HTR-8/SVneo (cell line): ENCODE measurements around the gene SRA1.
"Not testable (repeated sequence)": the region's sequence is repeated elsewhere in the genome, so short reads cannot be mapped to it uniquely, and the experiment has no call there.

Experiments used
- DNase-seq: peaks from one replicate; pipeline ENCODE4 v3.0.0; 2011; ENCODE audit warnings: low spot score, mixed read lengths; ENCODE audit not compliant: insufficient read length
- FAIRE-seq: peaks from 2 replicates; lab custom pipeline; 2011; peaks lifted over from hg19 to GRCh38; lab: Jason Lieb, UNC

The SRA1 gene

DNA sequence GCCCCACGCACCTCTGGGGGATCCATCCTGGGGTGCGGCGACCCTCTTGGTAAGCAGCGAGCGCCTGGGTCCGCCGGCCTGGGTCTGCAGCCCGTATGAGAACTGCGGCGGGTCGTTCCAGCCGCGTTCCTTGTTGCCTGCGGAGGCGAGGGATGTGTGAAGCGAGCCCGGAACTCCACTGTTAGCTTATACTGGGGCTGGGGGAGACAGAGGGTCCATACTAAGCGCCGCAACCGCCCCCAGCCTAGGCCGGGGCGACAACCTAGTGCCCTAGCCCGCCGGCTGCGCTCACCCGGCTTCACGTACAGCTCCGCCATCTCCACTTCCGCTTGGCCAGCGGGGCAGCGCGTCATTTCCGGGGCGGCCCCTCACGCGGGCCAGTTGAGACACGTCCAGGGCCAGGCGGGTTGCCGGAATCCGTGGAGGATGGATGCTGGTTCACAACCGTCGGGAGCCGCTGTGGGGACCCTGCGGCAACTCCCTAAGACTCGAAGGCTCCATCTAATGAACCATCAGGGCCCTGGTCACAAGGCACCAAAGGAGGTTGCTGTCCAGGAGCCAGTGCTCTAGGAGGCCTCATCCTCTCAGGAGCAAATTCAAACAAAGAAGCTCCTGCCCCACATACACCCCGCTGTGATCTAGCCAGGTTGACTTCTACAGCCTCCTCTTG, at the start of gene SRA1:
SRA1 (minus strand) TSS at position 338 of the 670 bp plus-strand sequence; CDS start at position 317, 21 bp downstream.
- peak; percentile 97 for FAIRE-seq

DNA sequence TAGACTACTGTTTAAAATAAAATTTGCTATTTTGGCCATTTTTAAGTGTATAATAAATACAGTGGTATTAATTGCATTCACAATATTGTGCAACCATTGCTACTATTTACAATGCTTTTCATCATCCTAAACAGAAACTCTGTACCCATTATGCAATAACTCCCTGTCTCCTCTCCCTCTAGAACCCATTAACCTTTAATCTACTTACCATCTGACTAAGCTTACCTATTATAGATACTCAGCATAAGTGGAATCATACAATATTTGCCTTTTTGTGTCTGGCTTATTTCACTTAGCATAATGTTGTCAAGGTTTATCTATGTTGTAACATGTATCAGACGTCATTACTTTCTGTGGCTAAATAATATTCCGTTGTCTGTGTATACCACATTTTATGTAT, 49.8 kb upstream of the SRA1 start:
- FAIRE-seq, result no peak
- no peak for DNase-seq

More for the DNA sequence above, at the start of gene SRA1:
- peak; percentile 95 for DNase-seq

DNA sequence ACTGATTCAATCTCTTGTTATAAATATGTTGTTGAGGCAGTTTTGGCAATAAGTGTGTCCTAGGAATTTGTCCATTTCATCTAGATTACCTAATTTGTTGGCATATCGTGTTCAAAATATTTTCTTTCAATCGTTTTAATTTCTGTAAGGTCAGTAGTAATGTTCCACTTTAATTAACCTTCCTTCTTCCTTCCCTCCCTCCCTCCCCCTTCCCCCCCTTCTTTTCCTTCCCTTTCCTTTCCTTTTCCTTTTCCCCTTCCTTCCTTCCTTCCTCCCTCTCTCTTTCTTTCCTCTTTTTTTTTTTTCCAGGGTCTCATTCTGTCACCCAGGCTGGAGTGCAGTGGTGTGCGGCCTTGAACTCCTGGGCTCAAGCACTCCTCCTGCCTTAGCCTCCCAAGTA, 48.6 kb upstream of the SRA1 start:
- DNase-seq (no peak), FAIRE-seq (no peak)

DNA sequence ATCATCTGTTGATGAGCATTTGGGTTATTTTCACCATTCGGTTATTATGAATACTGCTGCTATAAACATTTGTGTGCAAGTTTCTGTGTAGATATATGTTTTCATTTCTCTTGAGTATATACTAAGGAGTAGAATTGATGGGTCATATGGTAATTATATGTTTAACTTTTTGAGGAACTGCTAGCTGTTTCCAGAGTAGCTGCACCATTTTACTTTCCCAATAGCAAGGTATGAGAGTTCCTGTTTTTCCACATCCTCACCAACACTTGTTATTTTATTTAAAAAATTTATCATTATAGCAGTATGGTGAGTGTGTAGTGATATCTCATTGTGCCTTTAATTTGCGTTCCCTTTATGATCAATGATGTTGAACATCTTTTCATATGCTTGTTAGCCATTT, 46.5 kb upstream of the SRA1 start:
- no peak for DNase-seq
- no peak for FAIRE-seq

DNA sequence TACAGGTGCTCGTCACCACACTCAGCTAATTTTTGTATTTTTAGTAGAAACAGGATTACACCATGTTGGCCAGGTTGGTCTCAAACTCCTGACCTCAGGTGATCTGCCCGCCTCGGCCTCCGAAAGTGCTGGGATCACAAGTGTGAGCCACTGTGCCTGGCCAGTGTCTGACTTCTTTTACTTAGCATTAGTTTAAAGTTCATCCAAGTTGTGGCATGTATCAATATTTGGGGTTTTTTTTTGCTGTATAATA, 46.1 kb upstream of the SRA1 start:
- not testable (repeated sequence) for DNase-seq, FAIRE-seq

DNA sequence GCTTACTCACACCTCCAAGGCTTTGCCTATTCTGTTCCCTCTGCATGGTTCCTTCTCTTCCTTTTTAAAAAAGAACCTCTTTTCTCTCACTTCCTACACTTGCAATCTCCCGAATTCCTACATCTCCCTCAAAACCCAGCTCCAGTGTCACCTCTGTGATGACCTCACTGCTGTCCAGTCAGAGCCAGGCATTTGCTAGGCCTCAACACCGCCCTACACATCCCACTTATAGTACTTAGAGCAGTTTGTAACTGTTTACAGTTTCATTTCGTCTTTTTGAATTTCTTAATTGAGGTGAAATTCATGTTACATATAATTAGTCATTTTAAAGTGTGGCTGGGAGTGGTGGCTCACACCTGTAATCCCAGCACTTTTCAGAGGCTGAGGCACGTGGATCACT, 44.9 kb upstream of the SRA1 start:
- no peak for FAIRE-seq
- no peak for DNase-seq

DNA sequence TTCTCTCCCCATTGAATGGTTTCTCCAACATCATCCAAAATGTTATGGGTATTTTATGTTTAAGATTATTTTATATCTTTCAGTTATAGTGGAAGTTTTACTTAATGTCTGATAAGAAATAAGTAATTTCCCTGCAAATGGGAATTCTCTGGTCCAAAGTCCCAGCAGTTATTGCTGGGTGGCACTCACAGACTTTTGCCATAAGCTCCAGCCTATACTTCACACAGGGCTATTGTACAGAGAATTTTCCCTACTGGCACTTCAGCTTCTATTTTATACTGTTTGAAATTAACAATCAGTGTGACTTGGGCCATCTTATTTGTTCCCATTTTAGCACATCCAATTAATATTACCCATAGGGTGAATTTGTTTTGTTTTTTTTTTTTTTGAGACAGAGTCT, 42.8 kb upstream of the SRA1 start:
- FAIRE-seq (no peak), DNase-seq (no peak)

DNA sequence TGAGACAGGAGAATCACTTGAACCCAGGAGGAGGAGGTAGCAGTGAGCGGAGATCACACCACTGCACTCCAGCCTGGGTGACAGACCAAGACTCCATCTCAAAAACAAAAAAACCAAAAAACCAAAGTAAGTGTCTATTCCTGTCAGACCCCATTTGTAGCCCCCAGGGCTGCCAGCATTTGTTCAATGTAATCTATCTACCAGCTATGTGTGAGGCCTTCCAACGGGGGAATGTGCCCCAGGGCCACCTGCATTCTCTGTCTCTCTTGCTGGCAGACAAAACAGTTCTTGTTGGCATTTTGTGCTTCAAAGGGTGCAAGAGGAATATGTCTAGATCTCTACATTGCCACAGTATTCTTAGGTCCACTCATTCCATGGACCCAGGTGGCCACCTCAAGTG, 41.6 kb upstream of the SRA1 start:
- FAIRE-seq (no peak), DNase-seq (no peak)

DNA sequence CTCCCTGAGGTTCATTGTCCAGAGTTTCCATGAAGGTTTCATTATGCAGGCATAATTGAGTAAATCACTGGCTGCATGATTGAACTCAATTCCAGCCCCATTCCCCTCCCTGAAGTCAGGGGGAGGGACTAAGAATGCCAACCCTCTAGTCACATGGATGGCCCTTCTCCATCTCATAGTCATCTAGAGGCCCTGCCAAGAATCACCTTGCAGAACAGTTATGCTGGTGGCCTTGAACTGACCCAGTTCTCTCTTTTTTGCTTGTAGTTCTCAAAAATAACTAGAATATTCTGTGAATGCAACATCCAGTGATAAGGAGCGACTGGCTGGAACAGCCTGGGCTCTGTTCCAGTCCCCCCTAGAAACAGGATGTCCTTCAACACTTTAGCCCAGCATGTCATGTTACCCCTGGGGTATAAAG, 39.1 kb upstream of the SRA1 start:
- FAIRE-seq, result no peak
- DNase-seq, result no peak

DNA sequence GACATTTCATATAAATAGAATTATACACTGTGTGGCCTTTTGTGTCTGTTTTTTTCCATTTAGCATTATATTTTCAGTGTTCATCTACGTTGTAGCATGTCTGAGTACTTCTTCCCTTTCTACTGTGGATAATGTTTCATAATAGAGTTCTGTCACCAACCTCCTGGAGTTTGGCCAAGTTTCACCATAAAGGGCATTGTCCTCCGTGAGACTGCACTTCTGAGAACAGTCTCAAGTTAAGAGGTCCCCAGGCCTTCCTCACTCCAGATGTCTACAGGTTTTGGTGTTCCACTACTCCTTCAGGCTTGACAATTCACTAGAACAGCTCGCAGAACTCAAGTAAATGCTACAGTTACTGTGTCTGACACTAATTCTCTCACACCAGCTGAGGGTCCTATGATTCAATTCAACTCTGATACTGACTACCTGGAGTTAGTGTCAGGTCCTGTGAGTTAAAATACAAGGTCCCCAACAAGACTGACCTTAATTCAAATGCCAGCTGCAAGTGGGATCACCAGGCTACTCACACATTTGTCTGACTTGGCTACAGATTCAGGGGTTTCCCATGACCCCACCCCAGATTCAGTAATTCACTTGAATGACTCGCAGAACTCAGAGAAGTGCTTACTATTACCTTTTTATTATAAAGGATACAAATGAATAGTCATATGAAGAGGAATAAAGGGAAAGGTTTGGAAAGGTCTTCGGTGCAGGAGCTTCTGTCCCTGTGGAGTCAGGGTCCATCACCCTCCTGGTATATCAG, 38.4 kb upstream of the SRA1 start:
- FAIRE-seq (no peak), DNase-seq (no peak)

DNA sequence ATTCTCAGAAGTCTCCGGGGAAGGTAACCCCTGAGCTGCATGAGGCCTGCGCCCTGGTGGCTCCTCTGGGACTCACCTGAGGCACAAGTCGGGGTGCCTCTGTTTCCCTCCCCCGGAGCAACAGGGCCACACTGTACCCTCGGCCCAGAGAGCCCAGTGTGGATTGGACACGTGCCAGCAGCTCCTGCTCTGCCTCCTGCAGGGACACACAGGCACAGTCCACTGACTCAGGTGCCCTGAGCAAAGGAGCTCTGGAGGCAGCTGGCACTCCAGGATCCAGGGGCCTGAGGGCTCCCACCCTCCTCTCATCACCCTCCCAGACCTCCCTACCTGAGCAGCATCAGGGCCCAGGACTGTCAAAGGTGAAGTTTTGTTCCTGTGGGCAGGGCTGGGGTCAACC, 36.9 kb upstream of the SRA1 start:
- FAIRE-seq, result no peak

DNA sequence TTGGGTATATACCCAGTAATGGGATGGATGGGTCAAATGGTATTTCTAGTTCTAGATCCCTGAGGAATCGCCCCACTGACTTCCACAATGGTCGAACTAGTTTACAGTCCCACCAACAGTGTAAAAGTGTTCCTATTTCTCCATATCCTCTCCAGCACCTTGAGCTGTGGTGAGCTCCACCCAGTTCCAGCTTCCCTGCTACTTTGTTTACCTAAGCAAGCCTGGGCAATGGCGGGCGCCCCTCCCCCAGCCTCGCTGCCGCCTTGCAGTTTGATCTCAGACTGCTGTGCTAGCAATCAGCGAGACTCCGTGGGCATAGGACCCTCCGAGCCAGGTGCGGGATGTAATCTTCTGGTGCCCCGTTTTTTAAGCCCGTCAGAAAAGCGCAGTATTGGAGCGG, 35.8 kb upstream of the SRA1 start:
- not testable (repeated sequence) for DNase-seq, FAIRE-seq

More for the DNA sequence above, 36.9 kb upstream of the SRA1 start:
- DNase-seq, result no peak

DNA sequence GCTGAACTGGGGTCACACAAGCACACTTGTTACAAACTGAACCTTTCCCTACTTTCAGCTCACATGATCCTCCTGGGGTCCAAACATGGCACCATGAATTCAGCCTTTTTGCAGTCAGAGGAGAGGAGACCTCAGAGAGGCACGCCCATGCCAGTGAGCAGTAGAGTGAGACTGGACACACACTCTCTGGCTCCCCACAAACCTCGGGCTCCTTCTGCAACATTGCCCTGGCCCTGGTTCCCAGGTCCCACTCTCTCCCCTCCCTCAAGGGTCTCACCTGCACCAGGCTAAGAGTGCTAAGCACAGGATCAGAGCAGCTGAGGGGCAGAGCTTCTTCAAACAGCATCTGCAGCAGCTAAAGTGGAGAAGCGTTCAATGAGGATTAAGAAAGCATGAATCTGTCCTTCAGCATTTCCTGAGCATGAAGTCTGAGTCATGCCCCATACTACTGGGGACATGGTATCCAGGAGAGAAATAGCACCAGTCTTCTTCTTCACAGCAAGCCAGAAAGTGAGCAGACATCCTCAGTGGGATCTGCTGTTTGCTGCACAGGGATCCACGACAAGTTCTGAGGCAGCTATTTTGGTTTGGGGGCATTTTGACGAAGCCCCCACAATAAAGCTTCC, 34.6 kb upstream of the SRA1 start:
- DNase-seq (peak; percentile 43), FAIRE-seq (no peak)

DNA sequence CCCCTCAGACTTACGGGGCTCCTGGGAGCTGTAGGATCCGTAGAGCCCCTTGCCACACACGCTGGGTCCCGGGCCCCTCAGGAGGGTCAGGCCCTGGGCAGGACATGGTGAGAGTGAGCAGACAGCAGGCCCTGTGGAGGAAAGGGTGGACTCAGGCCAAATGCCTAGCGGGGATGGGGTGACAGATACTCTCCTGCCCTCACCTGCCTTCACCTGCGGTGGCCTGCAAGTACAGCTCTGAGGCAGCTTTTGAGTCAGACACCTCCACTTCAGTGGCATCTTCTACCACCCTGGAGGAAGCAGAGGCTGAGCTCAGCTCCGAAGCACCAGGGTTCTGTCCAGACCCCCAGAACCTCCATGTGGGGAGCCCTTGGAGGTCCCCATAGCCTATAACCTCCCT, 33.6 kb upstream of the SRA1 start:
- FAIRE-seq (no peak), DNase-seq (no peak)

DNA sequence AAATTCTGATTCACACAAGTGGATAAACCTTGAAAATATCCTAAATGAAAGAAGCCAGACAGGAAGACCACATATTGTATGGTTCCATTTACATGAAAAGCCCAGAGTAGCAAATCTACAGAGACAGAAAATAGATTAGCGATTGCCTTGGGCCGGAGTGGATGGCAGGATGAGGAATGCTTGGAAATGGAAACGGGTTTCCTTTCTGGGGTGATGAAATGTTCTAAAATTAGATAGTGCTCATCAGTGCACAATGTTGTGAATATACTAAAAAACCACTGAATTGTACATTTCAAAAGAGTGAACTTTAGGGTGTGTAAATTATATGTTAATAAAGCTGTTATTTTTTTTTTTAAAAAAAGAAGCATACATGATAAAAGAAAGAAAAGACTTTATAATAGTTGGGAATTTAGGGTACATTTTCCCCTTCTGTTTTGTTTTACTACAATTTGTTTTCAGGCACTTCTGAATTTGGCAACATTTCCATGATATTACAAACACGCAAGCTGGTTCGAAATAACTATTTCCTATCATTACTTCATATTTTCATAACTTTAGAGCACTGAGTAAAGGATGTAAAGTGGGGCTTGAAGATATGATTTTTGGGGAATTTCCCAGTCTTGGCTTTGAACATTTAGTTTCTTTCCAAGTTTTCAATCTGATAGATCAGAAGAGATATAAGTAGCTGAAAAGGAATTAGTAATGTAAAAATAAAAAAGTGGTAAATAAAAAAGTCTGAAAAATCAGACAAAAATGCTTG, 31.2 kb upstream of the SRA1 start:
- FAIRE-seq, result no peak
- no peak for DNase-seq

DNA sequence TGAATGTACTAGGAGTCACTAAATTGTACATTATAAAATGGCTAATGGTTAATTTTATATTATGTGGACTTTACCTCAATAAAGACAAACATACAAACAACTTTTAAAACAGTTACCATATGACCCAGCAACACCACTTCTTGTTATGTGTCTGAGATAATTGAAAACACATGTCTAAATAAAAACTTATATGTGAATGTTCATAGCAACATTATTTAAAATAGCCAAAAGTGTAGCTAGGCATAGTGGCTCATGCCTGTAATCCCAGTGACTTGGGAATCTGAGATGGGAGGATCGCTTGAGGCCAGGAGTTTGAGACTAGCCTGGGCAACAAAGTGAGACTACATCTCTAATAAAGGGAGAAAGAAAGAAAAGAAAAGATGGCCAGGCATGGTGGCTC, 30.2 kb upstream of the SRA1 start:
- DNase-seq, result no peak
- no peak for FAIRE-seq

DNA sequence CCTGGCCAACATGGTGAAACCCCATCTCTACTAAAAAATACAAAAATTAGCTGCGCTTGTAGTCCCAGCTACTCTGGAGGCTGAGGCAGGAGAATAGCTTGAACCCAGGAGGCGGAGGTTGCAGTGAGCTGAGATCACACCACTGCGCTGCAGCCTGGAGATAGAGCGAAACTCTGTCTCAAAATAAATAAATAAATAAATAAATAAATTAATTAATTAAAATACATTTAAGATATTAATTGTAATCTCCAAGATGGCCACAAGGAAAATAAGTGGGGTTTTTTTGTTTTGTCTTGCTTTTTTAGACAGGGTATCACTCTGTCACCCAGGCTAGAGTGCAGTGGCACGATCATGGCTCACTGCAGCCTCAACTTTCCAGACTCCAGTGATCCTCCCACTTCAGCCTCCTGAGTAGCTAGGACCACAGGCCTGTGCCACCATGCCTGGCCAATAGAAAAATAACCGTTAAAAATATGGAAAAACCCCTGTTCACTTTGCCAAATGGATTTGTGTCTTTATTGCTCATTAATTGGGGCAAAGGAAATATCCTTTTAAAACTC, 22.0 kb upstream of the SRA1 start:
- FAIRE-seq, DNase-seq: not testable (repeated sequence)

DNA sequence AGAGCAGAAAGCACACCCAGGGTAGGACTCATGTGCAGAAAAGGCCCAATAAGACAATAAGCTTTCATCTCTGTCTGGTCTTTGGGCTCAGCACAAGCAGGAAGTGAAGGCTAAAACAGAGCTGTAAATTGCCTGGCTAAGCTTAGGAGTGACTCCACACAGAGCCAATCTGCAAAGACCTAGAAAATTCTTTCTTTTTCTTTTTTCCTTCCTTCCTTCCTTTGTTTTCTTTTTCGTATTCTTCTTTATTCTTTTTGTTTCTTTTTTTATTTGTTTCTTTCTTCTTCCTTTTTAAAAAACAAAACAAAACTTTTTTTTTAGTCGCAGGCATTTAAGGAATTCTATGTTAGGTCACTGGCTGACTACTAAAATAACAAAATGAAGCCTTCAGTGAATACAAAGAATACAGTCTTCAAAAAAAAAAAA, 19.5 kb upstream of the SRA1 start:
- DNase-seq (no peak), FAIRE-seq (no peak)

DNA sequence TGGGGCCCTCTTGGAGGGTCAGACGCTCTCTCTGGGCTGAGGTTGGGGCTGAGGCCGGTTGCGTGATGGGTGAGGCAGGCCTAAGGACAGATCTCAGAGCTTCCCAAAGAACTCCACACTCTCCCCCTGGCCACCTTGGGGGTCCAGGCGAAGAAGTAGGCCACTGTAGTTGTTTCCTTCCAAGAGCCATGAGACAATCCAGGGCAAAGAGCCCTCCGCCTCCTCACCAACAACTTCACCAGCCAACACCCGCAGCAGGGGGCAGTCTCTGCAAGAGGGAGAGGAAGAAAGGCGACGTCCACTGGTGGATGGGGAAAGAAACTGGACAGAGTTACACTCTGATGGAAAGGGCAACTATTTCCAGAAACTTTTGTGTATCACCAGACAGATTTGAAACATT, 18.0 kb upstream of the SRA1 start:
- no peak for FAIRE-seq
- no peak for DNase-seq

DNA sequence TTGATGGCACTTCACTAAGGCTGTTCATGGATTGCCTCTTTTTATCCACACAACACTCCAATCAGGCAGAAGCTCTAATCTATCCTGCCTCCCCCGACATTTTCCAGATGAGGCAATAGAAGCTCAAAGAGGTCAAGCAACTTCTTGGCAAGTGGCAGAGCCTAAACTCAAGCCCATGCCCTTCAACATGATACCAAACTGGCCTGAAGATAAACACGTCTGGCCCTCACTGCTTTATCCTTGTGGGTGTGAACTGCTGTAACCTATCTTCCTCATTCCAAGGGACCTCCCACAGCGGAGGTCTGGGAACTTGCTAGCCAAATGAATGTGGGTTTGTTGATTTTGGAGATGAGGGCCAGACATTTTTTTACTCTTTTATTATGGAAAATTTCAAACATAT, 16.9 kb upstream of the SRA1 start:
- DNase-seq (no peak), FAIRE-seq (no peak)

DNA sequence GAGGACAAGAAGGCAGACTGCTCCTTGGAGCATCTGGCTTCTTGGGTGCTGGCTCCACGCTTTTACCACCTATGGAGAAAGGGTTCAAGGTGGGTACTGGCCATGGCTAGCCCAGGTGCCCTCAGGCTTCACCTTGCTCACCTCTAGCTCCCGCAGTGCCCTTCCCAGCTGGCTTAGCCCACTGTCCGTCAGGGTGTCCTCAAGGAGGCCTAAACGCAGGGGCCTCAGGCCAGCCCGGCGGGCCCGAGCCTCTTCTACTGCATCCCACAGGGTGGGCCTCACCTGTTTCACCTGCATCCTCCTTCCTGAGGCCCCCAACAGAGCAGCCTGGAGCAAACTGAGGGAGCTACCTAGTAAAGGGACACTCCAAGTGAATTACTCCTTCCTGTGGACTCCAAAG, 16.4 kb upstream of the SRA1 start:
- DNase-seq, result no peak
- no peak for FAIRE-seq
